ENCODE results near the gene NRP1.

DNA sequence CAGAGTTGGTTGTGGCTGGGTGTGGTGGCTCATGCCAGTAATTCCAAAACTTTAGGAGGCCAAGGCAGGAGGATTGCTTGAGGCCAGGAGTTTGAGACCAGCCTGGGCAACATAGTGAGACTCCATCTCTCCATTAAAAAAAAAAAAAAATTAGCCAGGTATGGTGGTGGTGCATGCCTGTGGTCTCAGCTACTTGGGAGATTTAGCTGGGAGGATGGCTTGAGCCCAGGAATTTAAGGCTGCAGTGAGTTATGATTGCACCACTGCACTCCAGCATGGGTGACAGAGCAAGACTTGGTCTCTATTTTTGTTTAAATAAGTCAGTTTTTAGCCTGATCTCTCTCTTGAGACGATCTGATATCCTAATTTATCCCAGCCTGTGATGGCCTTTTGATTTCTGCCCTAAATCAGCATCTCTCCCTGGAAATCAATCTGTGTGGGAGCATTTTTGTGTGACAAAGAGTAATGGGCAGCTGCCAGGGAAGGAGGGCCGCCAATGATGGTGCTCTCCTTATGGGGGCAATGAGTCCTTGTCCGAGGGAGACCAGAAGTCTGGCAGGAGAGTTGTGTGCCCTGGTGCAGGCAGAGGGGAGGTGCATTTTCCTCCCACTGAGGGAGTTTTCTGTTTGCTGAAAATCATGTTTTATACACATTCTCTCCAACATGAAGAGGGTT, 111.0 kb downstream of the NRP1 start:
- TF ChIP-seq, protein P1, sequence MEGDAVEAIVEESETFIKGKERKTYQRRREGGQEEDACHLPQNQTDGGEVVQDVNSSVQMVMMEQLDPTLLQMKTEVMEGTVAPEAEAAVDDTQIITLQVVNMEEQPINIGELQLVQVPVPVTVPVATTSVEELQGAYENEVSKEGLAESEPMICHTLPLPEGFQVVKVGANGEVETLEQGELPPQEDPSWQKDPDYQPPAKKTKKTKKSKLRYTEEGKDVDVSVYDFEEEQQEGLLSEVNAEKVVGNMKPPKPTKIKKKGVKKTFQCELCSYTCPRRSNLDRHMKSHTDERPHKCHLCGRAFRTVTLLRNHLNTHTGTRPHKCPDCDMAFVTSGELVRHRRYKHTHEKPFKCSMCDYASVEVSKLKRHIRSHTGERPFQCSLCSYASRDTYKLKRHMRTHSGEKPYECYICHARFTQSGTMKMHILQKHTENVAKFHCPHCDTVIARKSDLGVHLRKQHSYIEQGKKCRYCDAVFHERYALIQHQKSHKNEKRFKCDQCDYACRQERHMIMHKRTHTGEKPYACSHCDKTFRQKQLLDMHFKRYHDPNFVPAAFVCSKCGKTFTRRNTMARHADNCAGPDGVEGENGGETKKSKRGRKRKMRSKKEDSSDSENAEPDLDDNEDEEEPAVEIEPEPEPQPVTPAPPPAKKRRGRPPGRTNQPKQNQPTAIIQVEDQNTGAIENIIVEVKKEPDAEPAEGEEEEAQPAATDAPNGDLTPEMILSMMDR (IDR thresholded peaks at IDR 0.05; ENCODE audit: low read length), result no peak
- TF ChIP-seq EZH2 (optimal IDR thresholded peaks at IDR 0.05; ENCODE audit: low read depth, low read length), result no peak
